Peyer's patch (tissue), 4 donors: ENCODE measurements around the gene TREM2. TPM values are rescaled to one million over a fixed set of nuclear protein-coding genes. Genes with fewer than 3 reads are reported as not detected.
A peak's percentile ranks its signal among the peaks of the same experiment; 100 is the strongest.
"Not testable (repeated sequence)": the region's sequence is repeated elsewhere in the genome, so short reads cannot be mapped to it uniquely, and the experiment has no call there.

ENCODE experiments used
- DNase-seq, 3 donors: peaks; one replicate each; pipeline ENCODE4 v3.0.0-alpha.2; 2017 to 2019
- H3K27ac ChIP-seq, 4 donors: fragments of 200-600 bp; sonication (generic); one replicate each; pipeline ENCODE4 v1.5.1; 2016 to 2019
- H3K27me3 ChIP-seq, 2 donors: fragments of 200-600 bp; sonication (generic); one replicate each; pipeline ENCODE4 v1.5.1; 2019
- H3K36me3 ChIP-seq, 3 donors: fragments of 200-600 bp; sonication (generic); one replicate each; pipeline ENCODE4 v1.5.1; 2016 to 2019
- H3K4me1 ChIP-seq, 4 donors: fragments of 200-600 bp; sonication (generic); one replicate each; pipeline ENCODE4 v1.5.1; 2016 to 2019
- H3K4me3 ChIP-seq, 4 donors: fragments of 200-600 bp; sonication (generic); 1 replicate in 3 of 4; 2 replicates in 1 of 4; pipeline ENCODE4 v1.5.1; 2016 to 2019; ENCODE audit warnings: mild to moderate bottlenecking in 1 of 4
- H3K9me3 ChIP-seq, 4 donors: fragments of 200-600 bp; sonication (generic); one replicate each; pipeline ENCODE4 v1.5.1; 2016 to 2019; ENCODE audit warnings: mild to moderate bottlenecking in 1 of 4
- POLR2A ChIP-seq, 2 donors: fragments of 450-650 bp; IDR thresholded peaks; one replicate each; pipeline ENCODE4 v1.5.1; 2017; ENCODE audit warnings: antibody characterized with exemption in 2 of 2, mild to moderate bottlenecking in 2 of 2, moderate library complexity in 2 of 2
- total RNA-seq, 4 donors: library from RNA; depleted of rRNA; stranded (reverse); fragments of >200 nt; gene quantifications; one replicate each; pipeline ENCODE4 v1.1.0, GENCODE V29; 2016
- TF ChIP-seq, protein P1 (sequence below), 6 experiments: fragments of 450-650 bp in 4 of 6; fragments of 200-600 bp in 2 of 6; sonication (generic) in 1 of 6; IDR thresholded peaks; one replicate each; pipeline ENCODE4 v1.5.1; 2017 to 2019; ENCODE audit warnings: antibody characterized with exemption in 6 of 6, mild to moderate bottlenecking in 3 of 6, moderate library complexity in 1 of 6

The TREM2 gene
- total RNA-seq, 4 donors from 2014 or later: 1.2 TPM; not detected in 3

DNA sequence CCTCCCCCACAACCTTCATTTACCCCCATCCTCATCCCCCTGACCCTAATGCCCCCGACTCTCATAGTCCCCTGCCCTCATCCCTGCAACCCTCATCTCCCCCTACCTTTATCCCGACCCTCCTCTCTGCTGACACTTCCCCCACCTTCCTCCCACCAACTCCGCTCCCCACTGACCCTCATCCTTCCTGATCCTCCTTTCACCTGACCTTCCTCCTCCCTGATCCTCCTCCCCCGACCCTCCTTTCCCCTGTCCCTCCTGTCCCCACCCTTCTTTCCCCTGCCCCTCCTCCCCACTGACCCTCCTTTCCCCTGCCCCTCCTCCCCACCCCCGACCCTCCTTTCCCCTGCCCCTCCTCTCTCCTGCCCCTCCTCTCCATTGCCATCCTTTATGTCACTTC lies 31.0 kb upstream of the TREM2 start:
- Histone ChIP-seq H3K27me3 (no peaks in the 10 kb centered on the region), H3K36me3 (no peaks in the 10 kb centered on the region), H3K9me3 (peaks cover 0 to 5% (median 0%) of the 10 kb centered on the region in 4 donors), H3K4me1 (no peaks in the 10 kb centered on the region), H3K4me3 (no peak overlapping the region), H3K27ac (no peak overlapping the region)
- TF ChIP-seq, protein P1, sequence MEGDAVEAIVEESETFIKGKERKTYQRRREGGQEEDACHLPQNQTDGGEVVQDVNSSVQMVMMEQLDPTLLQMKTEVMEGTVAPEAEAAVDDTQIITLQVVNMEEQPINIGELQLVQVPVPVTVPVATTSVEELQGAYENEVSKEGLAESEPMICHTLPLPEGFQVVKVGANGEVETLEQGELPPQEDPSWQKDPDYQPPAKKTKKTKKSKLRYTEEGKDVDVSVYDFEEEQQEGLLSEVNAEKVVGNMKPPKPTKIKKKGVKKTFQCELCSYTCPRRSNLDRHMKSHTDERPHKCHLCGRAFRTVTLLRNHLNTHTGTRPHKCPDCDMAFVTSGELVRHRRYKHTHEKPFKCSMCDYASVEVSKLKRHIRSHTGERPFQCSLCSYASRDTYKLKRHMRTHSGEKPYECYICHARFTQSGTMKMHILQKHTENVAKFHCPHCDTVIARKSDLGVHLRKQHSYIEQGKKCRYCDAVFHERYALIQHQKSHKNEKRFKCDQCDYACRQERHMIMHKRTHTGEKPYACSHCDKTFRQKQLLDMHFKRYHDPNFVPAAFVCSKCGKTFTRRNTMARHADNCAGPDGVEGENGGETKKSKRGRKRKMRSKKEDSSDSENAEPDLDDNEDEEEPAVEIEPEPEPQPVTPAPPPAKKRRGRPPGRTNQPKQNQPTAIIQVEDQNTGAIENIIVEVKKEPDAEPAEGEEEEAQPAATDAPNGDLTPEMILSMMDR (IDR thresholded peaks at IDR 0.05): no peak
- no peak for TF ChIP-seq POLR2A (IDR thresholded peaks at IDR 0.05)
- no peak for DNase-seq

DNA sequence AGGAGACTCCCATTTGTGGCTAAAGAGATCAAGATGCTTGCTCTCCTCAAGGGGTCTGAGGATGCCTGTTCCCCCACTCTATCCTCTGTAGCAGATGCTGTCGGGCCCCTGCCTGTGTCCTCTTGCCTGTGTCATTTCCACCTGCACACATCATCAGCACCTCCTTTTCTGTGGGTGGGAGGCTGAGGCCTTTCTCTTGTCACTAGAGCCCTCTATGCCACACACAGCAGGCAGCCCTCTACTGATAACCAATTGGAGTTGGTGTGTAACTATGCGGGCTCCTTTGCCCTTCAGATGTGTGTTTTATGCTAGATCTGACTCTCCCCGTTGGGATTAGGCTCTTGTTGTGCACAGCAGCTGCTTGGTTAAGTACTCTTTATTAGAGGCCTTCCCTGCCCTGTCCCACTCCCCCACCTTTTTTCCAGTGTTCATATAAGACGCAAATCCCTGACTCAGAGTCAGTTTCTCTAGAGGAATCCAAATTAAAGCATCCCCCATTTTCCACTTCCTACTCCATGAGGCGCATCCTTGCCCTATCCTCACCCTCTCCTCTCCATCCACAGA lies 30.3 kb upstream of the TREM2 start:
- no peak for DNase-seq
- TF ChIP-seq, protein P1 (IDR thresholded peaks at IDR 0.05): no peak
- no peak for TF ChIP-seq POLR2A (IDR thresholded peaks at IDR 0.05)
- H3K27me3 ChIP-seq: no peaks in the 10 kb centered on the region
- H3K9me3 ChIP-seq: peaks cover 0 to 5% (median 0%) of the 10 kb centered on the region in 4 donors
- no peaks in the 10 kb centered on the region for H3K4me1 ChIP-seq
- no peaks in the 10 kb centered on the region for H3K36me3 ChIP-seq
- no peak overlapping the region for H3K4me3 ChIP-seq
- H3K27ac ChIP-seq: no peak overlapping the region

DNA sequence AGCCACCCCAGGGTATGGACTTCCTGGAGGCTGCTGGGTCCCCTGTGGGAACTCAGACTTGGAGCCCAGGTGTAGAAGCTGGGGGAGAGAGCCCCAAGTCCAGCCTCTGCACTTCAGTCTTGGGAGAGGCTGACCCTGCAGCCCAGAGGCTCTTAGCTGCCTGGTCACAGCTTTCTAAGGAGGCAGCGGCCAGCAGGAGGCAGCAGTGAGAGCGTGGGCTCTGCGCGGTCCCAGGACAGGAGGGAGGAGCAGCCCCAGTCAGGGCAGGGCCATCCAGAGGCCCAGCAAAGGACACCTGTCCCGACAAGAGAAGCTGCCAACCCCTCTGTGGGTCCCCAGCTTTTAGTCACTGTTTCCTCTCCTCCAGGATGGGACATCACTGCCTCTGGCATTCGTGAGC lies 28.7 kb upstream of the TREM2 start:
- Histone ChIP-seq H3K36me3 (no peaks in the 10 kb centered on the region), H3K4me1 (no peaks in the 10 kb centered on the region), H3K4me3 (no peak overlapping the region), H3K27me3 (no peaks in the 10 kb centered on the region), H3K9me3 (peaks cover 0 to 5% (median 0%) of the 10 kb centered on the region in 4 donors), H3K27ac (no peak overlapping the region)
- TF ChIP-seq, protein P1 (IDR thresholded peaks at IDR 0.05): peak in 1 of 6 experiments; percentile 12
- no peak for TF ChIP-seq POLR2A (IDR thresholded peaks at IDR 0.05)
- no peak for DNase-seq

- Histone ChIP-seq H3K4me3 (no peak overlapping the region), H3K9me3 (peaks cover 0 to 5% (median 0%) of the 10 kb centered on the region in 4 donors), H3K27me3 (no peaks in the 10 kb centered on the region), H3K4me1 (no peaks in the 10 kb centered on the region), H3K27ac (no peak overlapping the region), H3K36me3 (no peaks in the 10 kb centered on the region)
- TF ChIP-seq, protein P1 (IDR thresholded peaks at IDR 0.05): no peak
- no peak for TF ChIP-seq POLR2A (IDR thresholded peaks at IDR 0.05)
- no peak for DNase-seq
These were observed 27.9 kb upstream of the TREM2 start for GRCh38 chr6:41190791-41191190.

DNA sequence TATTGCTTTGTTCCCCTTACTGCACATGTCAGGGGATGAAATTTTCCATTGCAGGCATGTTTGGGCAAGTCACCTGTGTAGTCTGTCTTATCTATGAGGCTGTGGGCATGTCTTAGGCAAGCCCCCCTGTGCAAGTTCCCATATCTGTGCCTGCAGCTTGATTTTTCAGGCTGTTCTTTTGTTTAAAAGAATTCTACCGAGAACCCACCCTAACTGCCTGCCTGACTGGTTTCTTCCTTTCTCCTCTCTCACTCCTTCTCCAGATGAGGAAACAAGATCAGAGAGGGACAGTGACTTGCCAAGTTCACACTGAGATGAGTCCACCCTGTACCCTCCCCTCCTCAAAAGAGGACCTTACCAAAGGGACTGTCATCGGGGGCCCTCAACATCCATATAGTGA lies 27.1 kb upstream of the TREM2 start:
- DNase-seq: no peak
- no peak overlapping the region for H3K27ac ChIP-seq
- no peaks in the 10 kb centered on the region for H3K4me1 ChIP-seq
- H3K27me3 ChIP-seq: no peaks in the 10 kb centered on the region
- H3K4me3 ChIP-seq: no peak overlapping the region
- TF ChIP-seq, protein P1 (IDR thresholded peaks at IDR 0.05): no peak
- TF ChIP-seq POLR2A (IDR thresholded peaks at IDR 0.05): no peak
- H3K9me3 ChIP-seq: peaks cover 0 to 5% (median 0%) of the 10 kb centered on the region in 4 donors
- no peaks in the 10 kb centered on the region for H3K36me3 ChIP-seq

- H3K27me3 ChIP-seq, H3K4me3 ChIP-seq, H3K36me3 ChIP-seq, DNase-seq, H3K9me3 ChIP-seq, H3K27ac ChIP-seq, H3K4me1 ChIP-seq: not testable (repeated sequence)
These were observed 26.1 kb upstream of the TREM2 start for GRCh38 chr6:41189046-41189445.
